Stimulated activated CD8-positive, alpha-beta memory T cell treated with anti-CD3 and anti-CD28 coated beads, Interleukin-2, amount 100 ng/mL, for 48 hours (primary cell): ENCODE results near the gene AGBL4.
"Not testable (repeated sequence)": the region's sequence is repeated elsewhere in the genome, so short reads cannot be mapped to it uniquely, and the experiment has no call there.

Experiments
- DNase-seq, 2 donors: peaks; one replicate each; pipeline ENCODE4 v3.0.0-alpha.2; 2020; ENCODE audit warnings: low read depth in 2 of 2

The AGBL4 gene

GRCh38 chr1:48547561-48548220, 1476.1 kb downstream of the AGBL4 start:
- no peak for DNase-seq

GRCh38 chr1:48543854-48544253, 1479.9 kb downstream of the AGBL4 start:
- DNase-seq: no peak

GRCh38 chr1:48540587-48540986, 1483.2 kb downstream of the AGBL4 start:
- no peak for DNase-seq

GRCh38 chr1:48536477-48536876, 1487.3 kb downstream of the AGBL4 start:
- DNase-seq: no peak

- no peak for DNase-seq
Measured at GRCh38 chr1:48532976-48533375, 1490.8 kb downstream of the AGBL4 start.

GRCh38 chr1:48530727-48531351, 1492.9 kb downstream of the AGBL4 start:
- peak; percentile 42 to 54 for DNase-seq

GRCh38 chr1:48527051-48527450, 1496.7 kb downstream of the AGBL4 start:
- DNase-seq: no peak

- no peak for DNase-seq
Measured at GRCh38 chr1:48526008-48526710, 1497.6 kb downstream of the AGBL4 start.

GRCh38 chr1:48524892-48525467, 1498.8 kb downstream of the AGBL4 start:
- DNase-seq: no peak

- no peak for DNase-seq
Measured at GRCh38 chr1:48523558-48523957, 1500.2 kb downstream of the AGBL4 start.

GRCh38 chr1:48519896-48520295, 1503.9 kb downstream of the AGBL4 start:
- DNase-seq: not testable (repeated sequence)

GRCh38 chr1:48506870-48507269, 1516.9 kb downstream of the AGBL4 start:
- no peak for DNase-seq

- no peak for DNase-seq
Measured at GRCh38 chr1:48500541-48501450, 1523.0 kb downstream of the AGBL4 start.

- DNase-seq: no peak
Measured at GRCh38 chr1:48499211-48499735, 1524.5 kb downstream of the AGBL4 start.

GRCh38 chr1:48498096-48498791, 1525.5 kb downstream of the AGBL4 start:
- DNase-seq: peak; percentile 44 to 64

- no peak for DNase-seq
Measured at GRCh38 chr1:48495911-48496310, 1527.8 kb downstream of the AGBL4 start.

- no peak for DNase-seq
Measured at GRCh38 chr1:48495166-48495565, 1528.6 kb downstream of the AGBL4 start.

- no peak for DNase-seq
Measured at GRCh38 chr1:48493970-48494769, 1529.6 kb downstream of the AGBL4 start.

- DNase-seq: no peak
Measured at GRCh38 chr1:48493041-48493440, 1530.7 kb downstream of the AGBL4 start.

GRCh38 chr1:48492392-48492791, 1531.4 kb downstream of the AGBL4 start:
- DNase-seq: no peak
